Measurements from ENCODE around the gene HMGCR.

HMGCR gene

GRCh38 chr5:75341934-75342333 is 4.9 kb downstream of the HMGCR start:
- DNase-seq, result no peak

GRCh38 chr5:75342836-75343235 is 5.8 kb downstream of the HMGCR start:
- no peak for DNase-seq

- no peak for DNase-seq
Observed at GRCh38 chr5:75348241-75348640, 11.2 kb downstream of the HMGCR start.

- DNase-seq, result no peak
Observed at GRCh38 chr5:75349663-75350062, 12.6 kb downstream of the HMGCR start.

GRCh38 chr5:75351139-75351926 is 14.3 kb downstream of the HMGCR start:
- no peak for DNase-seq

GRCh38 chr5:75355236-75355635 is 18.2 kb downstream of the HMGCR start:
- DNase-seq, result no peak

- DNase-seq, result no peak
Observed at GRCh38 chr5:75356719-75357118, 19.7 kb downstream of the HMGCR start.

GRCh38 chr5:75358117-75358516 is 21.1 kb downstream of the HMGCR start:
- no peak for DNase-seq

- DNase-seq, result no peak
Observed at GRCh38 chr5:75361310-75361709, 24.3 kb downstream of the HMGCR start.

- DNase-seq, result no peak
Observed at GRCh38 chr5:75362474-75362975, 25.5 kb downstream of the HMGCR start.

- no peak for DNase-seq
Observed at GRCh38 chr5:75363111-75363510, 26.1 kb downstream of the HMGCR start.

- DNase-seq, result no peak
Observed at GRCh38 chr5:75363726-75364495, 26.9 kb downstream of the HMGCR start.

GRCh38 chr5:75364571-75365280 is 27.7 kb downstream of the HMGCR start:
- no peak for DNase-seq

- no peak for DNase-seq
Observed at GRCh38 chr5:75365740-75366139, 28.7 kb downstream of the HMGCR start.

- DNase-seq, result no peak
Observed at GRCh38 chr5:75366787-75367186, 29.8 kb downstream of the HMGCR start.

- DNase-seq, result no peak
Observed at GRCh38 chr5:75367401-75367800, 30.4 kb downstream of the HMGCR start.

- DNase-seq, result no peak
Observed at GRCh38 chr5:75368391-75368790, 31.4 kb downstream of the HMGCR start.

- DNase-seq, result no peak
Observed at GRCh38 chr5:75373862-75374261, 36.8 kb downstream of the HMGCR start.

- DNase-seq, result no peak
Observed at GRCh38 chr5:75374394-75374814, 37.4 kb downstream of the HMGCR start.

- DNase-seq, result no peak
Observed at GRCh38 chr5:75375414-75375813, 38.4 kb downstream of the HMGCR start.

- no peak for DNase-seq
Observed at GRCh38 chr5:75380099-75380498, 43.1 kb downstream of the HMGCR start.

- no peak for DNase-seq
Observed at GRCh38 chr5:75381456-75381855, 44.4 kb downstream of the HMGCR start.

- DNase-seq, result no peak
Observed at GRCh38 chr5:75384218-75384617, 47.2 kb downstream of the HMGCR start.
